ENCODE results near the gene LRRC14B.
"Not testable (repeated sequence)": the region's sequence is repeated elsewhere in the genome, so short reads cannot be mapped to it uniquely, and the experiment has no call there.

Gene LRRC14B

GRCh38 chr5:160921-161802, 30.1 kb upstream of the LRRC14B start:
- no peak for FAIRE-seq

GRCh38 chr5:161803-162110, 29.5 kb upstream of the LRRC14B start:
- no peak for FAIRE-seq

GRCh38 chr5:162190-162564, 29.1 kb upstream of the LRRC14B start:
- FAIRE-seq = no peak

- FAIRE-seq = no peak
These were observed 28.5 kb upstream of the LRRC14B start for GRCh38 chr5:162565-163337.

GRCh38 chr5:163338-163620, 28.0 kb upstream of the LRRC14B start:
- no peak for FAIRE-seq

GRCh38 chr5:163841-164240, 27.5 kb upstream of the LRRC14B start:
- FAIRE-seq = no peak

GRCh38 chr5:164244-164643, 27.1 kb upstream of the LRRC14B start:
- no peak for FAIRE-seq

- FAIRE-seq = not testable (repeated sequence)
These were observed 26.5 kb upstream of the LRRC14B start for GRCh38 chr5:164783-165182.

- FAIRE-seq = no peak
These were observed 24.6 kb upstream of the LRRC14B start for GRCh38 chr5:166441-167372.

- FAIRE-seq = no peak
These were observed 23.8 kb upstream of the LRRC14B start for GRCh38 chr5:167511-167910.

- FAIRE-seq = no peak
These were observed 23.2 kb upstream of the LRRC14B start for GRCh38 chr5:167982-168660.

GRCh38 chr5:169071-169727, 22.1 kb upstream of the LRRC14B start:
- FAIRE-seq = no peak

- no peak for FAIRE-seq
These were observed 21.6 kb upstream of the LRRC14B start for GRCh38 chr5:169728-170094.

- FAIRE-seq = no peak
These were observed 20.1 kb upstream of the LRRC14B start for GRCh38 chr5:170971-171800.

GRCh38 chr5:171801-172331, 19.4 kb upstream of the LRRC14B start:
- FAIRE-seq = no peak

- FAIRE-seq = no peak
These were observed 18.9 kb upstream of the LRRC14B start for GRCh38 chr5:172421-172820.

GRCh38 chr5:172841-173251, 18.4 kb upstream of the LRRC14B start:
- FAIRE-seq = no peak

GRCh38 chr5:173392-174290, 17.7 kb upstream of the LRRC14B start:
- no peak for FAIRE-seq

GRCh38 chr5:174291-174600, 17.0 kb upstream of the LRRC14B start:
- no peak for FAIRE-seq

GRCh38 chr5:174876-175465, 16.3 kb upstream of the LRRC14B start:
- FAIRE-seq = no peak

Measured in islet of Langerhans (tissue), 1 donor.